Aorta (tissue), 5 donors: ENCODE data around the gene TMEM167B. TPM values are rescaled to one million over a fixed set of nuclear protein-coding genes. Genes with fewer than 3 reads are reported as not detected.
"Not testable (repeated sequence)": the region's sequence is repeated elsewhere in the genome, so short reads cannot be mapped to it uniquely, and the experiment has no call there.

Experiments used
- ATAC-seq: fragments of 200-7000 bp; cut with Tn5 transposase; one replicate; pipeline ENCODE4 v1.9.1; 2022; ENCODE audit warnings: moderate library complexity; ENCODE audit not compliant: low FRiP score
- DNase-seq, 2 donors: peaks; one replicate each; pipeline ENCODE4 v3.0.0-alpha.2; 2020
- H3K27ac ChIP-seq, 2 donors: one replicate each; pipeline ENCODE4 v1.5.1; 2013; ENCODE audit warnings: low read length in 2 of 2, mild to moderate bottlenecking in 2 of 2, moderate library complexity in 2 of 2, control low read depth in 1 of 2, inconsistent platforms in 1 of 2, low read depth in 1 of 2
- H3K27me3 ChIP-seq, 2 donors: one replicate each; pipeline ENCODE4 v1.6.1; 2013; ENCODE audit warnings: control low read depth in 1 of 2, low read length in 1 of 2, mild to moderate bottlenecking in 1 of 2, moderate library complexity in 1 of 2; ENCODE audit not compliant: insufficient read depth in 2 of 2, control insufficient read depth in 1 of 2
- H3K36me3 ChIP-seq, 2 donors: one replicate each; pipeline ENCODE4 v1.6.1; 2013; ENCODE audit warnings: control low read depth in 1 of 2, low read length in 1 of 2, mild to moderate bottlenecking in 1 of 2; ENCODE audit not compliant: insufficient read depth in 2 of 2, control insufficient read depth in 1 of 2
- H3K4me1 ChIP-seq, 2 donors: one replicate each; pipeline ENCODE4 v1.6.1; 2013; ENCODE audit warnings: low read length in 2 of 2, control low read depth in 1 of 2, mild to moderate bottlenecking in 1 of 2, moderate library complexity in 1 of 2; ENCODE audit not compliant: insufficient read depth in 2 of 2, control insufficient read depth in 1 of 2
- H3K4me3 ChIP-seq, 2 donors: one replicate each; pipeline ENCODE4 v1.5.1; 2013; ENCODE audit warnings: low read length in 2 of 2, control low read depth in 1 of 2, mild to moderate bottlenecking in 1 of 2
- H3K9me3 ChIP-seq: one replicate; pipeline ENCODE4 v1.6.1; 2013; ENCODE audit warnings: mild to moderate bottlenecking, low read length; ENCODE audit not compliant: control insufficient read depth
- WGBS, 2 donors: extraction: QIAGEN DNeasy Blood & Tissue Kit; methylation state at CpG; one replicate each; pipeline ENCODE4 v1.1.7; 2013; 5-methylcytosine and 5-hydroxymethylcytosine counted together
- intact Hi-C, 2 donors: fragments of 100-400 bp; cut with DNase I; formaldehyde crosslinking; loops; one replicate each; pipeline versions ENCODE4 v1.14.2 to v1.15.0; 2022
- polyA plus RNA-seq, 2 donors: library from polyadenylated mRNA; stranded (reverse); fragments of 200-250 nt; gene quantifications; one replicate each; pipeline ENCODE4 v1.2.3, GENCODE V29; 2013
- total RNA-seq, 2 donors: library from RNA; stranded (reverse); fragmentation: NEBNext Ultra II Directional; extraction: Animal tissue kit (Norgen Biotek cat#: 25700); gene quantifications; one replicate each; pipeline ENCODE4 v1.2.1, GENCODE V29; 2021
- donor health status: healthy with polysubstance abuse.
- donor health status: Bipolar disorder and iron deficiency.
- donor health status: DM: no; HTN: no; CAD: no.
- donor health status: DM: no; HTN: no; CAD: no.
- donor health status: DM: yes; HTN: yes; CAD: no.

The TMEM167B gene
- total and polyA plus RNA-seq, 4 donors, result 26.7 to 43.2 (median 35.1) TPM

DNA sequence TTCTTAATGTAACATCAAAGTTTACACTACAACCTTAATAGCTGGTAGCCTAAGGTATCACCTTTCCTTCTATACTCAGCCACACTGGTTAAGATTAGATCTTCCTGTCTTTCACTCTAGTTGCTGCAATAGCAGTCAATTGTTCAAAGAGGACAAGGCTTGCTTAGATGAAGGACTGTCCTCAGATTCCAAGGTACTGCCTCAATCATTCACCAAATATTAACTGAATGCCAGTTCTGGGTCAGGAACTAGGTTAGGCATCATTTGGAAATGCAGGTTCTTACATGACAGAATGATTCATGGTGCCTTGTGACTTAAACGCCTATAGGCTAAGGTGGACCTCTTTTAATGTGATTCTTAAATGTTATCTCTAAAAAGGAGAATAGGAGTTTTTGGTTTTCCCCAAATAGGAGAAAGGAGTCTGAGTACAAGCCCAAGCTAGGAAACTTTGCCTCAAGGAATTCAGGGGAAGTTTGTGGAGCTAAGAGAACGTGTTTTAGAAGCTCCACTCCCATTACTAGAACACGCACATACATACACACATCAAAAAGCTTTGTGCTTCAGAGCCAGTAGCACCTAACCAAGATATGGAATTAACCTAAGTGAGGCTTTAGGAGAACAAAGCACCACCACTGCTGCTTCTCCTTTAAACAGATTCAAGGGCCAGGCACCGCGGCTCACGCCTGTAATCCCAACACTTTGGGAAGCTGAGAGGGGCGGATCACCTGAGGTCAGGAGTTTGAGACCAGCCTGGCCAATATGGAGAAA lies 40.2 kb upstream of the TMEM167B start:
- Histone ChIP-seq H3K4me1 (no peaks in the 10 kb centered on the region), H3K27ac (no peak overlapping the region), H3K27me3 (no peaks in the 10 kb centered on the region), H3K36me3 (no peaks in the 10 kb centered on the region), H3K9me3 (no peaks in the 10 kb centered on the region), H3K4me3 (no peak overlapping the region)
- DNase-seq (no peak), ATAC-seq (no peak)
- intact Hi-C loops, result no loop called here
- WGBS, 2 donors, result 73 to 74% methylated on average over 7 of the region's 7 CpGs

DNA sequence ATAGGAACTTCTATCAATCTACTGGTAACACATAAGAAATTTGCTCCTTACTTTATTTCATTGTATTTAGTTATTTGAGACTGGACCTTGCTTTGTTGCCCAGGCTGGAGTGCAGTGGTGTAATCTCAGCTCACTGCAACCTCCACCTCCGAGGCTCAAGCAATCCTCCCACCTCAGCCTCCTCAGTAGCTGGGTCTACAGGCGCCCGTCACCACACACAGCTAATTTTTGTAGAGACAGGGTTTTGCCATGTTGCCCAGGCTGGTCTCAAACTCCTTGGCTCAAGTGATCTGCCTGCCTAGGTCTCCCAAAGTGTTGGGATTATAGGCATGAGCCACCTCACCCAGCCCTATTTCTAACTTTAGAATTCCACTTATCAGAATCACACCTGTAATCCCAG lies 38.4 kb upstream of the TMEM167B start:
- H3K4me1 ChIP-seq, intact Hi-C loops, DNase-seq, ATAC-seq, H3K36me3 ChIP-seq, H3K4me3 ChIP-seq, H3K9me3 ChIP-seq, H3K27ac ChIP-seq, H3K27me3 ChIP-seq: not testable (repeated sequence)
- WGBS, 2 donors, result 92% methylated on average over 3 of the region's 3 CpGs

GRCh38 chr1:109056064-109056463 lies 34.5 kb upstream of the TMEM167B start:
- H3K27me3 ChIP-seq, result no peaks in the 10 kb centered on the region
- 86 to 90% methylated on average over 3 of the region's 3 CpGs for WGBS, 2 donors
- no peaks in the 10 kb centered on the region for H3K4me1 ChIP-seq
- H3K36me3 ChIP-seq, result no peaks in the 10 kb centered on the region
- no peaks in the 10 kb centered on the region for H3K9me3 ChIP-seq
- no peak for DNase-seq
- intact Hi-C loops, result no loop called here
- ATAC-seq, result no peak
- H3K27ac ChIP-seq, result no peak overlapping the region
- no peak overlapping the region for H3K4me3 ChIP-seq

GRCh38 chr1:109059026-109059425 lies 31.5 kb upstream of the TMEM167B start:
- intact Hi-C loops, result no loop called here
- H3K27me3 ChIP-seq, result no peaks in the 10 kb centered on the region

DNA sequence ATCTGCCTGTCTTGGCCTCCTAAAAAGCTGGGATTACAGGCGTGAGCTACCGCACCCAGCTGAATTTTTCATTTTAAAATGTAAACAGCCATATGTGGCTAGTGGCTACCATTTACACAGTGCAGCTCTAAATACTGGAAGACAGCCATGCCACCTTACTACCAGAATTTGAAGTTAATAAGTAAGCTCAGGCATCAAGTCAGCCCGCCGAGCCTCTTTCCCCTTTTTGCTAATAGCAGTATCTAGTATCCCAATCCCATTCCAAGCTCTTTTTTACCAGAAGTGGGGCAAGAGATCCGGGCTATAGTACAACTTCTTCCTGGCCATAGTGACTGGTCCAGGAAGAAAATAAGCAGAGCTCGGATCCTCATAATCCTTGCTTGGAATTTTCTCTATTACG lies 29.9 kb upstream of the TMEM167B start:
- H3K27ac ChIP-seq, result no peak overlapping the region
- DNase-seq, result no peak
- no peaks in the 10 kb centered on the region for H3K36me3 ChIP-seq
- H3K4me1 ChIP-seq, result no peaks in the 10 kb centered on the region
- H3K27me3 ChIP-seq, result no peaks in the 10 kb centered on the region
- no peak for ATAC-seq
- no peaks in the 10 kb centered on the region for H3K9me3 ChIP-seq
- H3K4me3 ChIP-seq, result no peak overlapping the region
- intact Hi-C loops, result no loop called here
- WGBS, 2 donors, result 84 to 86% methylated on average over 7 of the region's 7 CpGs

More at GRCh38 chr1:109059026-109059425, 31.5 kb upstream of the TMEM167B start:
- Histone ChIP-seq H3K9me3 (no peaks in the 10 kb centered on the region), H3K4me3 (no peak overlapping the region), H3K36me3 (no peaks in the 10 kb centered on the region), H3K27ac (no peak overlapping the region), H3K4me1 (no peaks in the 10 kb centered on the region)
- DNase-seq, result no peak
- ATAC-seq, result no peak

- no peak overlapping the region for H3K4me3 ChIP-seq
- intact Hi-C loops, result no loop called here
- H3K9me3 ChIP-seq, result no peaks in the 10 kb centered on the region
- DNase-seq (no peak), ATAC-seq (no peak)
- no peak overlapping the region for H3K27ac ChIP-seq
- H3K27me3 ChIP-seq, result no peaks in the 10 kb centered on the region
- no peaks in the 10 kb centered on the region for H3K36me3 ChIP-seq
- WGBS, 2 donors, result 20 to 29% methylated on average over 4 of the region's 4 CpGs
- H3K4me1 ChIP-seq, result no peaks in the 10 kb centered on the region
Measured at GRCh38 chr1:109061183-109061582, 29.4 kb upstream of the TMEM167B start.

GRCh38 chr1:109065137-109065536 lies 25.4 kb upstream of the TMEM167B start:
- ATAC-seq (no peak), DNase-seq (no peak)
- Histone ChIP-seq H3K4me3 (no peak overlapping the region), H3K36me3 (no peaks in the 10 kb centered on the region), H3K4me1 (no peaks in the 10 kb centered on the region), H3K9me3 (no peaks in the 10 kb centered on the region), H3K27me3 (no peaks in the 10 kb centered on the region), H3K27ac (no peak overlapping the region)
- intact Hi-C loops, result no loop called here
- WGBS, 2 donors, result 82 to 93% methylated on average over 3 of the region's 3 CpGs

GRCh38 chr1:109067883-109068282 lies 22.7 kb upstream of the TMEM167B start:
- intact Hi-C loops, result no loop called here
- DNase-seq (no peak), ATAC-seq (no peak)
- Histone ChIP-seq H3K9me3 (no peaks in the 10 kb centered on the region), H3K4me1 (no peaks in the 10 kb centered on the region), H3K27me3 (no peaks in the 10 kb centered on the region), H3K4me3 (no peak overlapping the region), H3K27ac (no peak overlapping the region), H3K36me3 (no peaks in the 10 kb centered on the region)
- 65 to 73% methylated on average over 8 of the region's 8 CpGs for WGBS, 2 donors

DNA sequence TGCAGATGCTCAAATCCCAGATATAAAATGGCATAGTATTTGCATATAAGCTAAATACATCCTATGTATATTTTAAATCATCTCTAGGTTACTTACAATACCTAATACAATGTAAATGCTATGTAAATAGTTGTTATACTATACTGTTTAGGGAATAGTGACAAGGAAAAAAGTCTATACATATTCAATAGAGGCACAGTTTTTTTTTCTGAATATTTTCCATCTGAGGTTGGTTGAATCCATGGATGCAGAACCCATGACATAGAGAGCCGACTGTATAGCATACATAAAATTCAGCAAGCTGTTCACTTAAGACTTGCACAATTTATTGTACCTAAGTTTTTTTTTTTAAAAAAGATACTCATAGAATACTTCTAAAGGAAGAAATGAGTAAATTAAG lies 21.3 kb upstream of the TMEM167B start:
- no peaks in the 10 kb centered on the region for H3K4me1 ChIP-seq
- ATAC-seq (no peak), DNase-seq (no peak)
- H3K27ac ChIP-seq, result no peak overlapping the region
- WGBS, 2 donors, result 71 to 77% methylated on average over 1 of the region's 1 CpG
- no peak overlapping the region for H3K4me3 ChIP-seq
- no peaks in the 10 kb centered on the region for H3K27me3 ChIP-seq
- intact Hi-C loops, result no loop called here
- H3K9me3 ChIP-seq, result no peaks in the 10 kb centered on the region
- H3K36me3 ChIP-seq, result no peaks in the 10 kb centered on the region
